ENCODE data around the gene EIF4EBP2. TPM values are rescaled to one million over a fixed set of nuclear protein-coding genes. Genes with fewer than 3 reads are reported as not detected.

The EIF4EBP2 gene
- total and polyA plus RNA-seq, 2 experiments from 2014 or later: 43.1 to 77.1 TPM

GRCh38 chr10:70441895-70442309 is 38.0 kb downstream of the EIF4EBP2 start:
- H3K36me3 ChIP-seq (replicated peaks; ENCODE audit: insufficient read depth, low read depth): no peaks in the 10 kb centered on the region
- no peak overlapping the region for H2AFZ ChIP-seq
- no peaks in the 10 kb centered on the region for H4K20me1 ChIP-seq (ENCODE audit: insufficient read depth, poor library complexity, severe bottlenecking)
- 6% methylated on average over 12 of the region's 12 CpGs for WGBS (ENCODE audit: low lambda C conversion rate, missing lambda C conversion rate)
- peaks cover 55% of the 10 kb centered on the region for H3K27me3 ChIP-seq
- no peaks in the 10 kb centered on the region for H3K9me2 ChIP-seq (replicated peaks; ENCODE audit: insufficient read depth)
- H3K9me3 ChIP-seq (ENCODE audit: low read depth): no peaks in the 10 kb centered on the region
- TF ChIP-seq EZH2phosphoT487 (IDR thresholded peaks at IDR 0.05; ENCODE audit: low read depth, severe bottlenecking, unreplicated experiment): no peak
- H3K4me1 ChIP-seq (ENCODE audit: insufficient read depth): peaks cover 28% of the 10 kb centered on the region
- H3K27ac ChIP-seq: no peak overlapping the region
- no peak for DNase-seq (ENCODE audit: low spot score)
- H3K4me3 ChIP-seq: no peak overlapping the region
- no peaks in the 10 kb centered on the region for H3K79me2 ChIP-seq
- peak overlapping the region; percentile 76 for H3K4me2 ChIP-seq

GRCh38 chr10:70442332-70442988 is 38.5 kb downstream of the EIF4EBP2 start:
- no peak for TF ChIP-seq EZH2 (IDR thresholded peaks at IDR 0.05; ENCODE audit: borderline replicate concordance)
- no peak for TF ChIP-seq CTCF (IDR thresholded peaks at IDR 0.05; ENCODE audit: poor library complexity)
- no peak for TF ChIP-seq EZH2phosphoT487 (IDR thresholded peaks at IDR 0.05; ENCODE audit: low read depth, severe bottlenecking, unreplicated experiment)
- H3K9me3 ChIP-seq (ENCODE audit: low read depth): no peaks in the 10 kb centered on the region
- H3K9me2 ChIP-seq (replicated peaks; ENCODE audit: insufficient read depth): no peaks in the 10 kb centered on the region
- H2AFZ ChIP-seq: no peak overlapping the region
- H3K79me2 ChIP-seq: no peaks in the 10 kb centered on the region
- no peak overlapping the region for H3K4me2 ChIP-seq
- H3K4me1 ChIP-seq (ENCODE audit: insufficient read depth): peaks cover 28% of the 10 kb centered on the region
- H3K36me3 ChIP-seq (replicated peaks; ENCODE audit: insufficient read depth, low read depth): no peaks in the 10 kb centered on the region
- no peak overlapping the region for H3K27ac ChIP-seq
- no peaks in the 10 kb centered on the region for H4K20me1 ChIP-seq (ENCODE audit: insufficient read depth, poor library complexity, severe bottlenecking)
- DNase-seq (ENCODE audit: low spot score): peak; percentile 64
- H3K4me3 ChIP-seq: no peak overlapping the region
- H3K27me3 ChIP-seq: peaks cover 55% of the 10 kb centered on the region
- 34% methylated on average over 6 of the region's 6 CpGs for WGBS (ENCODE audit: low lambda C conversion rate, missing lambda C conversion rate)

GRCh38 chr10:70444744-70445143 is 40.8 kb downstream of the EIF4EBP2 start:
- H2AFZ ChIP-seq: no peak overlapping the region
- H3K9me2 ChIP-seq (replicated peaks; ENCODE audit: insufficient read depth): no peaks in the 10 kb centered on the region
- no peak for DNase-seq (ENCODE audit: low spot score)
- no peaks in the 10 kb centered on the region for H4K20me1 ChIP-seq (ENCODE audit: insufficient read depth, poor library complexity, severe bottlenecking)
- no peaks in the 10 kb centered on the region for H3K36me3 ChIP-seq (replicated peaks; ENCODE audit: insufficient read depth, low read depth)
- H3K4me2 ChIP-seq: no peak overlapping the region
- H3K4me3 ChIP-seq: no peak overlapping the region
- H3K4me1 ChIP-seq (ENCODE audit: insufficient read depth): peaks cover 28% of the 10 kb centered on the region
- 68% methylated on average over 4 of the region's 4 CpGs for WGBS (ENCODE audit: low lambda C conversion rate, missing lambda C conversion rate)
- no peak for TF ChIP-seq EZH2 (IDR thresholded peaks at IDR 0.05; ENCODE audit: borderline replicate concordance)
- no peak for TF ChIP-seq EZH2phosphoT487 (IDR thresholded peaks at IDR 0.05; ENCODE audit: low read depth, severe bottlenecking, unreplicated experiment)
- no peak for TF ChIP-seq CTCF (IDR thresholded peaks at IDR 0.05; ENCODE audit: poor library complexity)
- H3K27me3 ChIP-seq: peaks cover 33% of the 10 kb centered on the region
- H3K27ac ChIP-seq: no peak overlapping the region
- no peaks in the 10 kb centered on the region for H3K9me3 ChIP-seq (ENCODE audit: low read depth)
- no peaks in the 10 kb centered on the region for H3K79me2 ChIP-seq

GRCh38 chr10:70445718-70446657 is 42.0 kb downstream of the EIF4EBP2 start:
- no peak for DNase-seq (ENCODE audit: low spot score)
- Histone ChIP-seq H3K27me3 (peaks cover 21% of the 10 kb centered on the region), H3K9me2 (replicated peaks; ENCODE audit: insufficient read depth) (no peaks in the 10 kb centered on the region), H3K79me2 (no peaks in the 10 kb centered on the region), H3K4me1 (ENCODE audit: insufficient read depth) (peaks cover 22% of the 10 kb centered on the region), H2AFZ (no peak overlapping the region), H3K4me3 (no peak overlapping the region), H3K4me2 (peak overlapping the region; percentile 16), H3K9me3 (ENCODE audit: low read depth) (no peaks in the 10 kb centered on the region), H3K27ac (no peak overlapping the region), H3K36me3 (replicated peaks; ENCODE audit: insufficient read depth, low read depth) (no peaks in the 10 kb centered on the region), H4K20me1 (ENCODE audit: insufficient read depth, poor library complexity, severe bottlenecking) (no peaks in the 10 kb centered on the region)
- WGBS (ENCODE audit: low lambda C conversion rate, missing lambda C conversion rate): 38% methylated on average over 8 of the region's 8 CpGs
- TF ChIP-seq EZH2phosphoT487 (IDR thresholded peaks at IDR 0.05; ENCODE audit: low read depth, severe bottlenecking, unreplicated experiment) (no peak), CTCF (IDR thresholded peaks at IDR 0.05; ENCODE audit: poor library complexity) (no peak), EZH2 (IDR thresholded peaks at IDR 0.05; ENCODE audit: borderline replicate concordance) (no peak)
